ENCODE measurements around the gene ZC3H18. TPM values are rescaled to one million over a fixed set of nuclear protein-coding genes. Genes with fewer than 3 reads are reported as not detected.

Gene ZC3H18
- total and polyA plus RNA-seq, 2 experiments from 2014 or later, result 26.8 to 26.9 TPM

DNA sequence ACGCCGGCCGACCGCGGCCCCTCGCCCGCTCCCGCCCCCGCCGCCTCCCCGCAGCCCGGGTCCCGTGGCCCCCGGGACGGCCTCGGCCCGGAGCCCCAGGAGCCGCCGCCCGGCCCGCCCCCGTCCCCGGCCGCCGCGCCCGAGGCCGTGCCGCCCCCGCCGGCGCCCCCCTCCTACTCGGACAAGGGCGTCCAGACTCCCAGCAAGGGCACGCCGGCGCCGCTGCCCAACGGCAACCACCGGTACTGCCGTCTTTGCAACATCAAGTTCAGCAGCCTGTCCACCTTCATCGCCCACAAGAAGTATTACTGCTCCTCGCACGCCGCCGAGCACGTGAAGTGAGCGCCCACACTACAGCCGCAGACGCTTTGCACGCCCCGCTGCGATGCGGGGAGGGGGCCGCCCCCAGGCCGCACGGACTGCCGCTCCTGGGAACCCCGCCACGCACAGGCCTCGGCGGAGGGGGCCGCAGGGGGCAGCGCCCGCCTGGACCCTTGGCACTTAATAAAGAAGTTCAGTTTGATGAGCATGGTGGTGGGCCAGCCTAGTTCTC lies 35.5 kb upstream of the ZC3H18 start:
- H3K27me3 ChIP-seq, result no peaks in the 10 kb centered on the region
- peaks cover 16% of the 10 kb centered on the region for H3K4me1 ChIP-seq (ENCODE audit: low read depth)
- peak overlapping the region; percentile 73 for H3K4me3 ChIP-seq
- peak; percentile 43 to 58 for DNase-seq (ENCODE audit: low read depth in 1 of 2, low spot score in 1 of 2)
- H3K27ac ChIP-seq, result peak overlapping the region; percentile 62
- no peaks in the 10 kb centered on the region for H3K36me3 ChIP-seq
- TF ChIP-seq, protein P1, sequence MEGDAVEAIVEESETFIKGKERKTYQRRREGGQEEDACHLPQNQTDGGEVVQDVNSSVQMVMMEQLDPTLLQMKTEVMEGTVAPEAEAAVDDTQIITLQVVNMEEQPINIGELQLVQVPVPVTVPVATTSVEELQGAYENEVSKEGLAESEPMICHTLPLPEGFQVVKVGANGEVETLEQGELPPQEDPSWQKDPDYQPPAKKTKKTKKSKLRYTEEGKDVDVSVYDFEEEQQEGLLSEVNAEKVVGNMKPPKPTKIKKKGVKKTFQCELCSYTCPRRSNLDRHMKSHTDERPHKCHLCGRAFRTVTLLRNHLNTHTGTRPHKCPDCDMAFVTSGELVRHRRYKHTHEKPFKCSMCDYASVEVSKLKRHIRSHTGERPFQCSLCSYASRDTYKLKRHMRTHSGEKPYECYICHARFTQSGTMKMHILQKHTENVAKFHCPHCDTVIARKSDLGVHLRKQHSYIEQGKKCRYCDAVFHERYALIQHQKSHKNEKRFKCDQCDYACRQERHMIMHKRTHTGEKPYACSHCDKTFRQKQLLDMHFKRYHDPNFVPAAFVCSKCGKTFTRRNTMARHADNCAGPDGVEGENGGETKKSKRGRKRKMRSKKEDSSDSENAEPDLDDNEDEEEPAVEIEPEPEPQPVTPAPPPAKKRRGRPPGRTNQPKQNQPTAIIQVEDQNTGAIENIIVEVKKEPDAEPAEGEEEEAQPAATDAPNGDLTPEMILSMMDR (IDR thresholded peaks at IDR 0.05; ENCODE audit: low read depth, low read length), result no peak
- H3K9me3 ChIP-seq (ENCODE audit: low read depth), result no peaks in the 10 kb centered on the region

DNA sequence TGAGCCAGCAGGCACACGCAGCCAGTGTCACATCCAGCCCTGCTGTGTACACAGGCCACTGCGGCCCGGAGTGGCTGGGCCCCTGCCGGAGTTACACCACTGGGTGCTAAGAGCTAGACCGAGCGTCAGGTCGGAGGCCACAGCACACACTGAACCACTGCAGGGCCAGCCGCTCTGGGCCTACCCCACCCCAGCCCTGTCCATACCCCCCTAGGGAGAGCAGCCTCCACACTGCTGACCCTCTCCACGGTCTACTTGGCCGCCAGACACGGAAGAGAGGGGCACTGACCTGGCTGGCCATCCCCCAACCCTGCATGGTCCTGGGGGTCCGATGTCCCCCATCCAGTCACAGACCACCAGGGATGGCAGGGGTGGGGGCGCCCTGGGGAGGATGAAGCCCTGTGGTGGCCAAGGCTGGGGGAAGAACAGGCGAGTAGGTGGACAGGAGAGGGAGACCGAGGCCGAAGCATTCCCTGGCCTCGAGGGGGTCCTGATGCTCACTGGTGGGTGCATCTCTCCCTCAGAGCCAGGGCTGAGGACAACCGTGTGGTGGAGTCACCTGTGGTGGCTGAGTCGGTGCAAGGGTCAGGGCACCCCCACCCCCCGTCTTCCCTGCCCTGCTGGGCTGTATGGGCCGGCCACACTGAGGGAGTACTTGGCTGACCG lies 34.9 kb upstream of the ZC3H18 start:
- H3K36me3 ChIP-seq, result no peaks in the 10 kb centered on the region
- no peaks in the 10 kb centered on the region for H3K9me3 ChIP-seq (ENCODE audit: low read depth)
- TF ChIP-seq, protein P1 (IDR thresholded peaks at IDR 0.05; ENCODE audit: low read depth, low read length), result no peak
- peaks cover 12% of the 10 kb centered on the region for H3K4me1 ChIP-seq (ENCODE audit: low read depth)
- H3K4me3 ChIP-seq, result peak overlapping the region; percentile 29
- DNase-seq (ENCODE audit: low read depth in 1 of 2, low spot score in 1 of 2), result no peak
- H3K27me3 ChIP-seq, result no peaks in the 10 kb centered on the region
- H3K27ac ChIP-seq, result peak overlapping the region; percentile 62

DNA sequence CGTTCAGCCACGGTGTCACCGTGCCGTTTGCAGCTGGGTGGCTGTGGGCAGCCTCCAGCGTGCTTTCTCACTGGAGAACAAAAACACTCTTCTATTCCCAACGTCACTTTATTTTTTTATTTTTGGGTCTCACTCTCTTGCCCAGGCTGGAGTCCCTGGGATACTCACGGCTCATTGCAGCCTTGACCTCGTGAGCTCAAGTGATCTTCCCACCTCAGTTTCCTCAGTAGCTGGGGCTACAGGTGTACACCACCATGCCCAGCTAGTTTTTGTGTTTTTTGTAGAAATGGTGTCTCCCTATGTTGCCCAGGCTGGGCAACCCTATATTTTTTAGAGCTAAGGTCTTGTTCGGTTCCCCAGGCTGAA lies 34.4 kb upstream of the ZC3H18 start:
- no peak overlapping the region for H3K4me3 ChIP-seq
- DNase-seq (ENCODE audit: low read depth in 1 of 2, low spot score in 1 of 2), result no peak
- TF ChIP-seq, protein P1 (IDR thresholded peaks at IDR 0.05; ENCODE audit: low read depth, low read length), result no peak
- H3K27ac ChIP-seq, result no peak overlapping the region
- H3K9me3 ChIP-seq (ENCODE audit: low read depth), result no peaks in the 10 kb centered on the region
- H3K27me3 ChIP-seq, result no peaks in the 10 kb centered on the region
- peaks cover 7% of the 10 kb centered on the region for H3K4me1 ChIP-seq (ENCODE audit: low read depth)
- H3K36me3 ChIP-seq, result no peaks in the 10 kb centered on the region

DNA sequence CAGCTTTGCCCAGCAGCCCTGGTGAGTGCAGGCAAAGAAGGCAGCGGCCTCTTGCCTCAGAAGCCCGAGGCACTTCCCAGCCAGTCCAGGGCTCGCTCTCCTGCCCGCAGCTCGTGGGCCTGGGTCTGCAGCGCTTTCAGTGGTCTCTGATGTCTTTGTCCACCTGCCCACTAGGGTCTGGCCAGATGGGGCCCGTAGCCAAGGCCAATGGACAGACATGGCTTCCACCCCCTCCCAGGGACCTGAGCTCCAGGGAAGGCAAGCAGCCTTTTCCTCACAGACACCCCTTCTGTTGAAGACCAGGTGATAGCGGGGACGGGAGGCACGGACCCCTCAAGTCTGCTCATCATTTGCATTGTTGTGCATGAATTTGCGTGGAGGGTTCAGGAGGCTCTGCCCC lies 33.7 kb upstream of the ZC3H18 start:
- no peak for DNase-seq (ENCODE audit: low read depth in 1 of 2, low spot score in 1 of 2)
- Histone ChIP-seq H3K36me3 (no peaks in the 10 kb centered on the region), H3K27me3 (no peaks in the 10 kb centered on the region), H3K4me3 (no peak overlapping the region), H3K9me3 (ENCODE audit: low read depth) (no peaks in the 10 kb centered on the region), H3K4me1 (ENCODE audit: low read depth) (peaks cover 4% of the 10 kb centered on the region), H3K27ac (no peak overlapping the region)
- TF ChIP-seq, protein P1 (IDR thresholded peaks at IDR 0.05; ENCODE audit: low read depth, low read length), result no peak

DNA sequence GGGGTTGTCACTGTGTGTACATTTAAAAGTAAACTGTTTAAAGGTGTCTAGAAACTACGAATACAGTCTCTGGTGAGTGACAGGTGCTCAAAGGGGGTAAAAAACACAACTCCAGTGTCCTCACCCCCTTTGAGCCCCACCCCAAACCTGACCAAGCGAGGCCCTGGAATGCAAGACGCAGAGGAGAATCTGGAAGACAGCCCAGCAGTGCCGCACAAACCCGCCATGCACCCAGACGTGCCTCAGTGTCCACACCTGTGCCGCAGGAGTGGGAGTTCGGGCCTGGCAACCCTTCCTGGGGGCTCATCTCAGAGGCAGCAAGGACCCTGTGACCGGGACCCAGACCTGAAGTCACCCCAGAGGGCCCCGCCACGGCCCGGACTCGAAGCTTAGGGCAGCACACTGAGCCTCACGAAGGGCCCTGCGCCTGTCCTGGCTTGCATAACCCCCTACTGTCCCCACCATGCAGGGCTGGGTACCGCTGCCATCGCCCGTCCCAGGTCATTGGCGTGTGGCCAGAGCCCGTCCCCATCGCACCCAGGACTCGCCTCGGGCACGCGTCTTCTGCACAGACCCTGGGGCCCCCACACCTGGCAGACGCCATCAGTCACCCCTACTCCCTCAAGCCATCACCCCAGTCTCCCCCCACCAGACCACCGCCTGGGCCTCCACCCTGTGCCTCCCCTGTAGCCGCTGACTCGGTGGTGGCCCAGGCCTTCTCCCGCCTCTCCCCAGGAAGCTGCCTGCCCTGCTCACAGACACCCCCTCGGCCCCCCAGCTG lies 33.0 kb upstream of the ZC3H18 start:
- Histone ChIP-seq H3K4me1 (ENCODE audit: low read depth) (peaks cover 4% of the 10 kb centered on the region), H3K4me3 (no peak overlapping the region), H3K9me3 (ENCODE audit: low read depth) (no peaks in the 10 kb centered on the region), H3K27me3 (no peaks in the 10 kb centered on the region), H3K36me3 (no peaks in the 10 kb centered on the region), H3K27ac (no peak overlapping the region)
- TF ChIP-seq, protein P1 (IDR thresholded peaks at IDR 0.05; ENCODE audit: low read depth, low read length), result no peak
- no peak for DNase-seq (ENCODE audit: low read depth in 1 of 2, low spot score in 1 of 2)

Data from cardiac muscle cell (in vitro differentiated cells and primary cell).